GM15510 (cell line): ENCODE data around the gene NPB.

Source experiments
- POLR2A ChIP-seq: IDR thresholded peaks from 3 replicates; pipeline ENCODE4 v1.6.1; 2011; ENCODE audit warnings: borderline replicate concordance; ENCODE audit not compliant: insufficient read length; ENCODE audit errors: extremely low read depth

Gene NPB

GRCh38 chr17:81911277-81911961 is 9.4 kb downstream of the NPB start, which contains the start of gene PCYT2:
PCYT2 (minus strand) TSS chr17:81911399; CDS start chr17:81911355, 44 bp downstream.
- TF ChIP-seq POLR2A, result peak; percentile 59

GRCh38 chr17:81911969-81912368 is 9.9 kb downstream of the NPB start:
- TF ChIP-seq POLR2A, result no peak

- no peak for TF ChIP-seq POLR2A
Measured at GRCh38 chr17:81912441-81913309, 10.6 kb downstream of the NPB start.

GRCh38 chr17:81913394-81914102 is 11.5 kb downstream of the NPB start:
- TF ChIP-seq POLR2A, result no peak

- TF ChIP-seq POLR2A, result no peak
Measured at GRCh38 chr17:81914103-81914850, 12.2 kb downstream of the NPB start.

GRCh38 chr17:81915331-81915730 is 13.3 kb downstream of the NPB start:
- no peak for TF ChIP-seq POLR2A

GRCh38 chr17:81916234-81917001 is 14.4 kb downstream of the NPB start:
- TF ChIP-seq POLR2A, result no peak

GRCh38 chr17:81917565-81918332 is 15.7 kb downstream of the NPB start, which contains the start of gene SIRT7:
SIRT7 (minus strand) TSS chr17:81918176; CDS start chr17:81918131, 45 bp downstream.
- peak; percentile 94 for TF ChIP-seq POLR2A

- no peak for TF ChIP-seq POLR2A
Measured at GRCh38 chr17:81918832-81919545, 17.0 kb downstream of the NPB start.

- TF ChIP-seq POLR2A, result no peak
Measured at GRCh38 chr17:81920612-81921536, 18.8 kb downstream of the NPB start.

- TF ChIP-seq POLR2A, result no peak
Measured at GRCh38 chr17:81921537-81921862, 19.5 kb downstream of the NPB start.
